Activated effector memory CD4-positive, alpha-beta T cell treated with Interleukin-2 at 50 U/mL for 16 hours (primary cell): Measurements from ENCODE around the gene FRMPD3.

ENCODE experiments used
- DNase-seq: peaks from one replicate; pipeline ENCODE4 v3.0.0-alpha.2; 2020

Gene FRMPD3

GRCh38 chrX:107482046-107482445 lies 32.6 kb downstream of the FRMPD3 start:
- DNase-seq, result no peak

- no peak for DNase-seq
Measured at GRCh38 chrX:107484002-107484726, 34.7 kb downstream of the FRMPD3 start.

GRCh38 chrX:107485013-107485412 lies 35.6 kb downstream of the FRMPD3 start:
- DNase-seq, result no peak

- DNase-seq, result no peak
Measured at GRCh38 chrX:107493141-107493540, 43.7 kb downstream of the FRMPD3 start.

- no peak for DNase-seq
Measured at GRCh38 chrX:107496786-107497185, 47.3 kb downstream of the FRMPD3 start.
